Epithelial cell of prostate (primary cell): Measurements from ENCODE around the gene SF3B1.
"Not testable (repeated sequence)": the region's sequence is repeated elsewhere in the genome, so short reads cannot be mapped to it uniquely, and the experiment has no call there.

Experiments
- DNase-seq: peaks from one replicate; pipeline ENCODE4 v3.0.0-alpha.2; 2011; ENCODE audit warnings: low read depth, low spot score
- H3K27ac ChIP-seq: fragments of 450-650 bp; 2 replicates; pipeline ENCODE4 v1.5.1; 2017; ENCODE audit warnings: mild to moderate bottlenecking

Gene SF3B1

DNA sequence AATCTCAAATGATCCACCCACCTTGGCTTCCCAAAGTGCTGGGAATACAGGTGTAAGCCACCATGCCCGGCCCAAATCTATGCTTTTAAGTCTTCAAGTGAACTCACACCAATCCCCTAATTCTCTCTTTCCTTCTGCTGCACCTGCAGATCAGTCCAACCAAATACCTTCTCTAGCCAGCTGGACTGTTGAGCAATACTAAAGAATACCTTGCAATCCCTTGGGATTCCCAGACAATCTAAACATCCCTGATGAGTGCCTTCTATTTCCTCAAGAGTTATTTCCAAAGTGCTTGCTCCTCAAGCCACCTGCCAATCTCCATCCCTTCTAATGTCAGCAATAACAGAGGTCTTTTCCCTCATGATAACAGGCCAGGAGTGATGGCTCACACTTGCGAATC is 48.6 kb downstream of the SF3B1 start:
- H3K27ac ChIP-seq, result no peak overlapping the region
- DNase-seq, result no peak

DNA sequence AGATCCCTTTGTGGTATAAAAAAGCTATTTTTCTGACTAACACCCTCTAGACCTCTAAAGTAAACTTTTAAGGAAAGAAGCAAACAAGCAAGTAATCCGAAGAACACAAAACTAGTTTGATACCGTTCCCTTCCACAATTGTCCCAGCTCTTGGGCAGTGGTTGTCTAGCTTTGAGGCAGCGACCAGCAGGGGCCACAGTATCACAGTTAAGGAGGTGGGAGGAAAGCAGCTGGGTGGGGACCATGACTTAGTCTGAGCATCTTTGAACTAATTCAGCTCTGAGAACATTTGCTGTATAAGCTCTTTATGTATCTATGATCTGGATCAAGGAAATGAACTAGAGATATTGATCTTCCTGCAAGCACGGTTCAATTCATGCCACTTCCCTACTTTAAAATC is 51.0 kb downstream of the SF3B1 start:
- no peak for DNase-seq
- no peak overlapping the region for H3K27ac ChIP-seq

DNA sequence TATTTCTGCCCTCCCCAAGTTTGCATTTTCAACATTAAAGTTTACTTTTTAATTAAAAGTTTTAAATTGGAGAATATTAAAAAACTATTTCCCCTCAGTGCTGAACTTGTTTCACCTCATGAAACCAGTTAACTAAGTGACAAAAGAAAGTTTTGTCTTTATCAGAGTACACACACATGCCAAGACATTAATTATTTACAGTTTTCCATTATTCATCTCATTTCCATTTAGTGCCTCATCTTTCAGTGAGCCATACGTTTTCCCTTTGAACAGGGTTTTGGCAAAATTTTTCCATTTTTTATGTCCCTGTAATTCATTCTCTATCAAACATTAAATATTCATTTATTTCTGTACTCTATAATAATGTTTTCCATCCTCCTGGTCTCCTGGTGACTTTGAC is 53.2 kb downstream of the SF3B1 start:
- no peak for DNase-seq
- no peak overlapping the region for H3K27ac ChIP-seq

DNA sequence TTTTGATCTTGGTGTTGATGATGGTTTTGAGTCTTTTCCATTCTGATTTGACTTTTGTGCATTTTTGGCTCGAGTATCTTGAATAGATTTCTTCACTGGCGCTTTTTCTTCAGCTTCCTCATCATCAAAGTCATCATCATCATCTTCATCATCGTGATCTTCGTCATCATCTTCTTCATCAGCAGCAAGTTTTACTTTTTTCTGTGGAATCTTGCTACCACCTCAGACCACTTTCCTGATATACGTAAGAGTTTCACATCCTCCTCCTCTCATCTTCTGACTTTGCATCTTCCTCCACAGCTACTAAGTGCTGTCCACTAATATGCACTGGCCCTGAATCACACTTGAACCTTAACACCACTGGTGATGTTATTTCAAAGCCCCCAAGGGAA is 54.9 kb downstream of the SF3B1 start:
- not testable (repeated sequence) for H3K27ac ChIP-seq

DNA sequence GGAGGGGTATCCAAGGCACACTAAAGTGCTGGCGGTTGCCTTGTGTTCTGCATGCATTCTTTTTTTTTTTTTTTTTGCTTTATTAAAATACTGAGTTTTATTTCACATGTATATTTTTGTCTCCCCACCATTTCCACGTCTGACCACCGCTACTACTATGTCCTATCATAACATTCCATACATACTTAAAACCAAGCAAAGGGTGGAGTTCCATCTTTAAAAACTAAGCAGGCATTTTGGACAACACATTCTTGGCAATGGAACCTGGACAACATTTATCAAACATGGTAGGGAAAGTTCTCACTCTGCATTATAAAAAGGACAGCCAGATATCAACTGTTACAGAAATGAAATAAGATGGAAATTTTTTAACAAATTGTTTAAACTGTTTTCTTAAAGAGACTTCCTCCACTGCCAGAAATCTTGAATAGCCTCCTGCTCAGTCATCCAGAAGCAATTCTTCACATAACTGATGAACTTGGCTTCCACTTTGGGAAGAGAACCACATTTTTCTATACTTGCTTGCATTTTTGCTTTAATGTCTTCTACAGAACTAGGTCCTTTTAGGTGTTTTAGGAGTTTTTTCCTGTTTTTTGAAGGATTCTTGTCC is 55.4 kb downstream of the SF3B1 start:
- not testable (repeated sequence) for DNase-seq, H3K27ac ChIP-seq

More for the DNA sequence above, 54.9 kb downstream of the SF3B1 start:
- not testable (repeated sequence) for DNase-seq

DNA sequence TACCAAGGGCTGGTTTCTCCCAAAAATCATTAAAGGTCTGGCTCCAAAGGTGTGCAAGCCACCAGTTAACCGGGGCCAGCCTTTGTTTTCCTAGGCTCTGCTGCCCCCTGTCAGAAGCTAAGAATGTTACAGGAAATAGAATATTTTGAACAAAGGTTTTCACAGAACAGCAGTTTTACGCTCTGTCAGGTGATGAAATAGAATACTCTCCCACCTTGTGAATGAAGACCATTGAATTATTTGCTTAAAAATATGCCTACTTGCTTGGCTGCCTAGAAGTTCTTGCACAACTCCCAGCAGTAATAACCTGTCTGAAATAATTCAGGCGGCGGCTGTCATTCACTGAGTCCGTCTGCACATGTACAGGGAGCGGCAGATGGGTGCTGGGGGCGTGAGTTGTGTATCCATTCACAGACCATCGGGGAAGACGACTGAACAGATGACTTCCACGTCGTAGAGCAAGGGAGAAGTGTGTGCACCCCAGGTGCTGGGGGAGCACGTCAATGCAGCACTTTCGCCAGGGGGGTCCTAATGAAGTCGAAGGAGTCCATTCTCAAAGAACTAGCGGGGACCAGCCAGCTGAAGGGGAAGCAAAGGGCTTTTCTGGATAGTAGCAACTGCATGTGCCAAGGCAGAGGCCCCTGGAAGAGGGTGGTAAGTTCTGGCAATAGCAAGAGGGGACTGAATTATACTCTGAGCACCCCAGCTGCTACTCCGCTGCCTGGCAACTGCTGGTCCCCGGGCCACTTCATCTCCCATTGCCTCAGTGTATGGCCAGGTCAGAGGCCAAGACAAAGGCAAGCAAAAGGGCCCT is 56.1 kb downstream of the SF3B1 start:
- H3K27ac ChIP-seq, result no peak overlapping the region
- no peak for DNase-seq

DNA sequence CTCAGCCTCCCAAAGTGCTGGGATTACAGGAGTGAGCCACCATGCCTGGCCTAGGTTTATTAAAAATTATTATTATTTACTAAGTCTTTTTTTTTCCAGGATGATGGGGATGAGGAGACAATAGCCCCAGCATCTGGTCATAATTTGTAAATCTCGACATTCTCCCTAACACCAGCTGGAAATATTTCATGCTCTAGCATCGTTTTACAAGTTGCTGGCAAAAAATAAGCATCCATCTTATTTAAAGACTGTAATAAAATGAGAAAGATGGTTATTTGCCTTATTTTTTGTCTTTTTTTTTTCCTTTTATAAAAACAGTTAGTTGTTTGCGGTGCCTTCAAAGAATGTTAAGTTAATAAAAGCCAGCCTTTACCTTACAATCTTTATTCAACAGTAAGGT is 56.7 kb downstream of the SF3B1 start:
- DNase-seq, result no peak
- H3K27ac ChIP-seq, result no peak overlapping the region

DNA sequence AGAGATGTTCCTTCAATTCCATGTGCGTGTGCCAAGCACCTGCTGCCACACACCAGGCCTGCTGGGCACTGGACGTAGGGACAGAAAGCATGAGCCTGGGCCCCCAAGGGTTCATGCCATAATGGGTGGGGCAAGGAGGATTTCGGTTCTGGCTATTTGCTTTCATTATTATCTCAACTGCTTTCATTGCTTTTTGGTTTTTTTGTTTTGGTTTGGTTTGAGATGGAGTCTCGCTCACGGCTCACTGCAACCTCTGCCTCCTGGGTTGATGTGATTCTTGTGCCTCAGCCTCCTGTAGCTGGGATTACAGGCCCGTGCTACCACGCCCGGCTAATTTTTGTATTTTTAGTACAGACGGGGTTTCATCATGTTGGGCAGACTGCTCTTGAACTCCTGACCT is 57.2 kb downstream of the SF3B1 start:
- no peak overlapping the region for H3K27ac ChIP-seq
- DNase-seq, result no peak

DNA sequence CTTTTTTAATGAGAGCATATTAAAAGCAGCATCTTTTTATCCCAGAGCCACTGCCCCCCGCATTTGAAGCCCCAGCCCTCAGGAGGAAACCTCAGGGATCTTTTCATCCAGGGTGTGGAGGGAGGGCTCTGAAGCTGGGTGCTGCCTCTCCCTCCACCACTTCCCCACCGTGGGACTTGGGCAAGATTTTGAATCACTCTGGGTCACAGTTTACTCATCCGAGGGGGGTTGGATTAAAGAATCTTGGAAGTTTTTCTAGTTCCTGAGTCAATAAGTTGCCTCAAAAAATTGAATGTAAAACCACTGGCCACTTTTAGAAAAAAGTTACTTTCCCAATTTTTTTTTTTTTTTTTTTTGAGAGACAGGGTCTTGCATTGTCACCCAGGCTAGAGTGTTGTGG is 62.2 kb downstream of the SF3B1 start:
- DNase-seq, result no peak
- no peak overlapping the region for H3K27ac ChIP-seq

DNA sequence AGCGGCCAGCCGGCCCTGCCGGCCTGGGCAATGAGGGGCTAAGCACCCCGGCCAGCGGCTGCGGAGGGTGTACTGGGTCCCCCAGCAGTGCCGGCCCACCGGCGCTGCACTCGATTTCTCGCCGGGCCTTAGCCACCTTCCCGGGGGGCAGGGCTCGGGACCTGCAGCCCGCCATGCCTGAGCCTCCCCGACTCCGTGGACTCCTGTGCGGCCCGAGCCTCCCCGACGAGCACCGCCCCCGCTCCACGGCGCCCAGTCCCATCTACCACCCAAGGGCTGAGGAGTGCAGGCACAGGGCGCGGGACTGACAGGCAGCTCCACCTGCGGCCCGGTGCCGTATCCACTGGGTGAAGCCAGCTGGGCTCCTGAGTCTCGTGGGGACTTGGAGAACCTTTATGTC is 64.2 kb downstream of the SF3B1 start:
- not testable (repeated sequence) for H3K27ac ChIP-seq, DNase-seq

DNA sequence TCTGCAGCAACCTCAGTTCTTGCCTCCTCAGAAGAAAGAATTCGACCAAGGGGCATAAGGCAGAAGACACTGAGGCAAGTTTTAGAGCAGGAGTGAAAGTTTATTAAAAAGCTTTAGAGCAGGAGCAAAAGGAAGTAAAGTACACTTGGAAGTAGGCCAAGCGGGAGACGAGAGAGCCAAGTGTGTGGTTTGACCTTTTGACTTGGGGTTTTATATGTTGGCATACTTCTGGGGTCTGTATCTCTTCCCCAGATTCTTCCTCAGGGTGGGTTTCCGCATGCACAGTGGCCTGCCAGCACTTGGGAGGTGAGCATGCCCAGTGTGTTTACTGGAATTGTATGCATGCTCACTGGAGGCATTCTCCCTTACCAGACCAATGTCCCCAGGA is 64.9 kb downstream of the SF3B1 start:
- DNase-seq, result no peak
- H3K27ac ChIP-seq, result no peak overlapping the region

DNA sequence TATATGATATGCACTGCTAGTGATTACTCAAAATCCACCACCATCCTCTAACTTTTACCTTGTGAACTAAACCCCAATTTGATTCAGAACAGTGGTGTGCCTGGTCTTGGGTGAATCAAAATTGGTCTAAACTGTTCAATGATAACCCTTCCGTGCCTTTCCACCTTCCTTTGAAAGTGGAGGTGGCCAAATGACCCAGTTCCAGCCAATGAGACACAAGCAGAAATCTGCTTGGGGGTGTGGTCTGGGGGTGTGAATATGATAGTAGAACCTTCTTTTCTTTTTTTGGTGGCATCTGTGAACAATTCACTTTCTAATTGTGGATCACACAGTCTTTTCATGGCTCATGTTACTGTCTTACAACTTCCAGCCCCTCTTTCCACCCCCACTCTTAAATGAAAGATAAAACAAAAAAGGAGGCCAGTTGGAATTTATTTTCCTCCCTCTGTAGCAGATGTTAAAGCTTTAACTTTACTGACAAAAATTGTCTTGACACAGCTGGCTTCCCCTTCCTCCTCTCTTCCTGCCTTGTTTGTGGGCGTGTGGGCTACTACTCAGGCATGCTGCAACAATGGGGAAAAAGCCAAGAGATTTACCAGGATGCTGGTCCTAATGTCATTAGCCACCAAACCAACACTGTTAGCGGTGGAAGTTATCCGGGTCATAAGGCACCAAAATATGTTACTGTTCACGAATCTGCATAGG is 65.4 kb downstream of the SF3B1 start:
- no peak for DNase-seq
- H3K27ac ChIP-seq, result no peak overlapping the region

DNA sequence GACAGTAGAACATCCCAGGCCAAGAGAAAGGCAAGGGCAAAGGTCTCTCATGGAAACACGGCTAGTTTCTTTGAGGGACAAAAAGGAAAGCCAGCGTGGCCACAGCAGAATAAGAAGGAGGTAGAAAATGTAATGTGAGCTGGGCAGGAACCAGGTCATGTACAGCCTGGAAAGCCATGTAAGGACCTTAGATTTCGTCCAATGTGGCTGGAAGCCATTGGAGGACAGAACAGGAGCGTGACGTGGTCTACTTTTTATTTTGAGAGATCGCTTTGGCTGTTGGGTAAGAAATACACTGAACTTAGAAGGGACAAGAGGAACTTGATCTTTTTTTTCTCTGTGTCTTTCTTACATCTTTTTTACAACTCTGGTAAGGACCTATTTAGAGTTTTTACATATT is 66.4 kb downstream of the SF3B1 start:
- DNase-seq, result no peak

DNA sequence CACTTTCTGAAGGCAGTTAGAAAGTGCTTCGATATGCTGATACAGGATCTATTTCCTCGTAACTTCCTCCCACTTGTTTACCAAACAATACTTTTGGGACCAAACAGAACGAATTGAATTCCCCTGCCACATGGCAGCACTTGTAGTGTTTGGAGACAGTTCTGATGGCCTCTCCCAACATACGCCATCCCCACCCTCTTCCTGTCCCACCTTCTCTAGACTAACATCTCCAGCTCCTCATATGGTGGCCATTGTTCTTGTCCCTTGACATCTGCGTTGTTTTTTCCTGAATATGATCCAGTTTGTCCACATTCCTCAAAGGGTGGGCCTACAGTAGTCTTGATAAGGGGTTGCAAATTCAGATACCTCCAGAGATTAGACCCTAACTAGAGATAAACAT is 70.8 kb downstream of the SF3B1 start:
- H3K27ac ChIP-seq, result no peak overlapping the region
- no peak for DNase-seq

More for the DNA sequence above, 66.4 kb downstream of the SF3B1 start:
- no peak overlapping the region for H3K27ac ChIP-seq

DNA sequence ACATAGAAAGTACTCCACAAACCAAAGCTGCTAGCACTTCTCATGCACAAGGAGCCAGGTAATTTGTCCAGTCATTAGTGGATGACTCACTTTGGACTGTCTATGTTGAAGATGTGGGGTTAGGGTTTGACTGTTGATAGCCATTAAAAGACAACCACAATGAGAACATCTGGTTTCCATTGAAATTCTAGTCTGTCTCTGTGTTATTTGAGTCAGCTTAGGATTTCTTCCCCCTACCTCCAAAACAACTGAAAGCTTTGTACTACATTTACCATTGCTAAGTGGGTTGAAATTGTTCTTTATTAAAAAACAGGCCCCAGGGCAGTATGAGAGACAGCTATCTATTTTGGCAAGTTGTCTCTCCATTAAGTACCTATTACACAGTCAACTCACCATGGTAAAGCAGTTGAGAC is 74.1 kb downstream of the SF3B1 start:
- no peak overlapping the region for H3K27ac ChIP-seq
- no peak for DNase-seq

DNA sequence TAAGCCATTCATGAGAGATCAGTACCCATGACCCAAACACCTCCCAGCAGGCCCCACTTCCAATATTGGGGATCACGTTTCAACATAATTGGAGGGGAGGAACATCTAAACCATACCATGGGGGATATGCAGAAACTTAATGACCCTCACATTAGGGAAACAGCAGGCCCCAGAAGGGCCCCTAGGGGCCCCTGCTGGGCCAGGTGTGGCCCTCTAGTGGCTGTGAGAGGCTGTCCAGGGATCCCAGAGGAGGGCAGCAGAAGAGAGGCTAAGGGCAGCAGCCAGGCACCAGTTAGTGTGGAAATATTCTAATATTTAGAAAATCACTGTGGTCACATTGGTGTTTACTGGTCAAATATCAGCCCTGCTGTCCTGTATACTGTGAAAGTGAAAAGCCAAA is 75.0 kb downstream of the SF3B1 start:
- no peak overlapping the region for H3K27ac ChIP-seq
- no peak for DNase-seq

DNA sequence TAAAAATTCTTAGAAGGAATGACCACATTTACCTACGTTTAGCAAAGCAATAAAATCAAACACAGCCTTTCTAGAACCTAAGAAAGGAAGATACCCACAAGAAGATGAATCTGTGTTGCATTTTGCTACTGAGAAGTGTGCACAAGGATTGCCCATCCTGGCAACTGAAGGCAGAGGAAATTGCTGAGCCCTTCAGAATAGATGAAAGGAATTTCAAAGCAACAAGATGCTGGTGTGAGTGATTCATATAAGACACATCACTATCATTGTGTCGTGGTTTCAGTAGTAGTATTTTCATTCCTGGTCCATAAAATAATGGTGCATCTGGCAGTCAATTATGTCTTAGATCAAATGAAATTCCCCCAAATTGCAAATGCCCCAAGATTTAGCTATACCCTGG is 75.9 kb downstream of the SF3B1 start:
- DNase-seq, result no peak
- no peak overlapping the region for H3K27ac ChIP-seq

DNA sequence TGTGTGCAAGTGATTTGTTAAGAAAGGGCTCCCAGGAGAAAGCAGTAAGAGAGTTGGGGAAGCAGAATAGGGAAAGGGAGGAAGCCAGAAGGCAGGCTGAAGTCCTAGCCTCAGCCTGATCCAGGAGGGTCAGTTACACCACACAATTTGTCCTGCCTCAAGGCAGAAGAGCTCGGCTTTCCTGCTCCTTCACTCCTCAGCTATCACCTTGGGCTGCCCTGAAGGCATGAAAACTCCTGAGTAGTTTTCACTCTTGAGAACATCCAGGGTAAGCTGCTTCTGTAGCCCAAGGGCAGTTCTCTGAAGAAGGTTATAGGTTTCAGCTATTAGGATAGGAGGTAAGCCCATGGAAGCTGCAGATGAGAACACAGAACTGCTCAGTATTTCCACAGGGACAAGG is 76.8 kb downstream of the SF3B1 start:
- DNase-seq, result no peak
- H3K27ac ChIP-seq, result no peak overlapping the region

DNA sequence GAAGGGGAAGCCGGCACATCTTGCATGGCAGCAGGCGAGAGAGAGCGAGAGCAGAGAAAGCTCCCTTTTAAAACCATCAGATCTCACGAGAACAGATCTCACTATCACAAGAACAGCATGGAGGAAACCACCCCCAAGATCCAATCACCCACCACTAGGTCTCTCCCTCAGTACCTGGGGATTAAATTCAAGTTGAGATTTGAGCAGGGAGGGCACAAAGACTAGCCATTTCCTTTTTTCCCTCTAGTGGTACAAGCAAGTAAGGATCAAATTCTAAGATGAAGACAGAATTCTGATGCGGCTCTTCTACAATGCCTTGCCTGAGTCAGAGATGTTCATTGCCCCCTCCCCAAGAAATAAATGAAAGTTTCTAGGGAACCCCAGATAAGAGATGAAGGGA is 78.7 kb downstream of the SF3B1 start:
- no peak for DNase-seq
- no peak overlapping the region for H3K27ac ChIP-seq

DNA sequence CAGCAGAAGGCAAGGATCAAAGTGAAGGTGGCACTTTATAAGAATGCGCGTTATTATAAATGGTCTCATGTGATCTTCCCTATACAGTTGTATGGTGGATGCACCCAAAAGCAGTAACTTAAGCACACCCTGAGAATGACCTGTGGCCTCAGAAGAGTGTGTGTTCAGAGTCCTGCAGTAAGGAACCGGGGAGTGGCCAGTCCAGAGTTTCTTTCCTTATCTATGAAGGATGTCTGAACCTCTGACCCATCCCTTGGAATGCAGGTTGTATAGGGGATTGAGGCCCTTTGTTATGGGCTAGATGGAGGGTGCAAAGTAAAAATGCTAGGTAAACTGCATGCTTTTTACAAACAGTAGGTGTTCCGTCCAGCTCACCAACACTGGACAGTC is 80.7 kb downstream of the SF3B1 start:
- DNase-seq, result no peak
- no peak overlapping the region for H3K27ac ChIP-seq

DNA sequence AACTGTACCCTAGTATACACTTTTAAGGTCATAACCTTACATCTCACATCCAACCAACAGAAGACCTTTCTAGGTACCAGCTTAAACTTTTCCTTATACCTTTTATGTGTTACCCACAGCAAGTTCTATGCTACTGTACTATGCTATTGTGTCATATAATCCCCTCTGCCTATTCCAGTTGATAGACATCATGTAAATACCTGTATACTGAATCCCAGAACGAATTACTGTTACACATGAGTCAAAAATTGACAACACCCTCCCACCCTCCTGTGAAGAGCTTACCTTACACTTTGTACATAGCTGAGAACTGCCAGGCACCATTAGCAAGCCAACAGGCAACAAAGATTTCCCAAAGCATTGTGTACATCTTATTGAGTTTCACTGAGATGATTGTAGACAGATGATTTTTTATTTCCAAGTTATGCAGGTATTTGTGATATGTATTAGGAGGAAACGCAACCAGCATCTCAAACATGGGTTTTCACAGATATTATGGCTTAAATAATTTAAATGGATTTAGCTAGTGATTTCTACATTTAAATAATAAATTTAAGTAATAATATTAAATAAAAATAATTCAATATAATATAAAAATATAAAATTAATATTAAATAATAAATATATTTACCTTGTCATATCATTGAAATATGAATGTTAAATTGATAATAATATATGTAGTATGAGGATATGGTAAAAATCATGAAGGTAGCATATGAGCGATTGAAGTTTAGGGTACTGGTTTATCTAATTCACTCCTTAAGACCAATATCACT is 81.2 kb downstream of the SF3B1 start:
- no peak overlapping the region for H3K27ac ChIP-seq
- DNase-seq, result no peak
